ENCODE results near the gene PHC3. TPM values are rescaled to one million over a fixed set of nuclear protein-coding genes. Genes with fewer than 3 reads are reported as not detected.
A peak's percentile ranks its signal among the peaks of the same experiment; 100 is the strongest.
"Not testable (repeated sequence)": the region's sequence is repeated elsewhere in the genome, so short reads cannot be mapped to it uniquely, and the experiment has no call there.

Gene PHC3
- total RNA-seq, 1 donor from 2014 or later = 17.6 TPM

- DNase-seq (ENCODE audit: low spot score) (no peak), ATAC-seq (no peak)
Observed at GRCh38 chr3:170130532-170130931, 51.0 kb downstream of the PHC3 start.

- ATAC-seq (peak; percentile 33), DNase-seq (ENCODE audit: low spot score) (no peak)
Observed at GRCh38 chr3:170128977-170129431, 52.5 kb downstream of the PHC3 start.

GRCh38 chr3:170128259-170128976 lies 53.1 kb downstream of the PHC3 start:
- DNase-seq (ENCODE audit: low spot score) (no peak), ATAC-seq (peak; percentile 24)

GRCh38 chr3:170117134-170117533 lies 64.4 kb downstream of the PHC3 start:
- ATAC-seq = no peak
- DNase-seq (ENCODE audit: low spot score) = no peak

GRCh38 chr3:170114165-170114564 lies 67.4 kb downstream of the PHC3 start:
- ATAC-seq; DNase-seq (ENCODE audit: low spot score): not testable (repeated sequence)

GRCh38 chr3:170111147-170111771 lies 70.3 kb downstream of the PHC3 start:
- no peak for DNase-seq (ENCODE audit: low spot score)
- ATAC-seq = no peak

DNA sequence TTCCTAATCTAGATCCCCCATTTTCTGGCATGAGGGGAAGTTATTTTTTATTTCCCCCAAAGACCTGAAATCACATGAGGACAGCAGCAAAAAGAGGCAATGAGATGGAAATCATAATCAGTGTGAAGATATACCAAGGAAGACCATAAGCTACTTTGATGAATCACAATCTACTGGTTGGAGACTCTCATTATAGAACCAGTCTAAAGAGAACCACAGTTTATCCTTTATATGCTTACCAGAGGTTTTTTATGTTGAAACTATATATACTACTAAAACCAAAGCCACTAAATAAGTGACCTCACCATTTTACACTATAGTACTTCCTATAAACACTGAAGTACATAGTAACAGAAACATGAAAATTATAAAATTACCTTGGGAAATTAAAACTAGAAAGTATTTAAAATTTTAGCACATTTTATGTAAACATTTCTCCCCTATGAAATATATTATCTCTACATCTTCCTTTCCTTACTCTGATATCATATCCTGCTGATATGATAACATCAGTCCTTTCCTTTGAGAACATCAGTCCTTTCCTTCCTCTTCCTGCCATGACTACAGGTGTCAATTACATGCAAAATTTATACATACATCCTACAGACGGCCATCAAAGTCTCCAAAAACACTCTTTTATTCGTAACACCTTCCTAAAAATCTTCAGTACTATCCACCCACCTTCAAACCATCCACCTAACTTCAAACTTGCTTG lies 71.8 kb downstream of the PHC3 start:
- no peak for DNase-seq (ENCODE audit: low spot score)
- ATAC-seq = no peak

DNA sequence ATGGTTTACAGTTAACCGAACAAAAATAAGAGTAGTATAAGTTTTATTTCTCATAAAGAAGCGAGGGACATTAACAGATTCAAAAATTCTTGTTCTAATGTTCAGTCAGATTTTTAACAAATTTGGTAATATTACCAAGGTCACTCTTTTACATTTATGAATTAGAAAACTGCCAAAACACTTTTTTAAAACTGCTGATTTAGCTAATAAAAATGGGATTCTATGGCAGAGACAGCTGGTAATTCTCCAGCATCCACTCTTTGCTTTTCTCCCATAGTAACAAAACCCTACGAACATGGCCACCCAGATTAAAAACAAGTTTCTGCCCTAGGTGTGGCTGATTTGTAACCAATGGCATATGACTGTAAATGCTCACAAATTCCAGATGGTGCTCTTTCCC lies 72.6 kb downstream of the PHC3 start:
- ATAC-seq (no peak), DNase-seq (ENCODE audit: low spot score) (no peak)

- DNase-seq (ENCODE audit: low spot score) = no peak
- no peak for ATAC-seq
Observed at GRCh38 chr3:170107941-170108340, 73.6 kb downstream of the PHC3 start.

GRCh38 chr3:170102431-170102830 lies 79.1 kb downstream of the PHC3 start:
- DNase-seq (ENCODE audit: low spot score) = no peak
- ATAC-seq = no peak

DNA sequence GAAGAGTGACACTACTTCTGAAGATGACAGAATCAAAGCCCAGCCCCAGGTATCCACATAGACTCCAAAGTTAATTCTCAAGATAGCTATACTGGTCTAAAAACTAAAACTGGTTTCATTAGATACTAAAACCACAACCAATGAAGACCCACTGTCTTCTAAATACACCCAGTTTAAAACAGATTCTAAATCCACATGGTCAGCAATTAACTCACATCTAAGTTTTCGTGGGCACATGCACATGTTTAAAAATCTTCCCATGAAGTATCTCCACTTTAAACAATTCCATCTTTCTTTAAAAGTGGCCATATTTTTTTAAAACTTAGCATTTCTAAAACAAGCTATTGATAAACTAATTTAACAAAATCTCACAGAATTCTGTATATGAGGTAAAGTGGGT lies 80.6 kb downstream of the PHC3 start:
- DNase-seq (ENCODE audit: low spot score) = no peak
- no peak for ATAC-seq

GRCh38 chr3:170098753-170099152 lies 82.8 kb downstream of the PHC3 start:
- ATAC-seq = no peak
- DNase-seq (ENCODE audit: low spot score) = no peak

- ATAC-seq (no peak), DNase-seq (ENCODE audit: low spot score) (no peak)
Observed at GRCh38 chr3:170096342-170096741, 85.2 kb downstream of the PHC3 start.

- no peak for ATAC-seq
- DNase-seq (ENCODE audit: low spot score) = no peak
Observed at GRCh38 chr3:170095771-170096170, 85.8 kb downstream of the PHC3 start.

DNA sequence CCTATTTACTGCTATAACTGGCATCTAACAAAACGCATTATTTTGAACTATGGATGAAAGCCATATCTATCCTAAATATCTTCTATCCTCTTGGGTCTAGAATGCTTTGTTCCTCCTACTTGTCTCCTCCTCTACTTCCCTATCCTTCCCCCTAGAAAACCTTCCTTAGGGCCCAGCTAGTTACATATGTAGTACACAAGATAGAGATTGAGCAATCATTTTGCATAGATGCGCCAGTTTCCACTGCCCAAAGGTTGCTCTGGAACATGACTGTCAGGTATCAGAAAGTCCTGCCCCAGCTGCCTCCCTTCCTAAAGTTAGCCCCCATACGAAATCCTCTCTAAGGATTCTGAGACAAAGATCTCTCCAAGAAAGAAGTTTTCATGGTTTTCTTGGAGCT lies 88.6 kb downstream of the PHC3 start:
- no peak for DNase-seq (ENCODE audit: low spot score)
- ATAC-seq = peak; percentile 25

- ATAC-seq (peak; percentile 40), DNase-seq (ENCODE audit: low spot score) (no peak)
Observed at GRCh38 chr3:170090601-170090981, 90.9 kb downstream of the PHC3 start.

- peak; percentile 77 for ATAC-seq
- DNase-seq (ENCODE audit: low spot score) = no peak
Observed at GRCh38 chr3:170089862-170090600, 91.5 kb downstream of the PHC3 start.

- ATAC-seq = no peak
Observed at GRCh38 chr3:170085396-170085795, 96.1 kb downstream of the PHC3 start.

GRCh38 chr3:170083343-170083742 lies 98.2 kb downstream of the PHC3 start:
- ATAC-seq (no peak), DNase-seq (ENCODE audit: low spot score) (no peak)

More at GRCh38 chr3:170085396-170085795, 96.1 kb downstream of the PHC3 start:
- DNase-seq (ENCODE audit: low spot score) = no peak

GRCh38 chr3:170081079-170081741 lies 100.3 kb downstream of the PHC3 start:
- ATAC-seq = no peak

DNA sequence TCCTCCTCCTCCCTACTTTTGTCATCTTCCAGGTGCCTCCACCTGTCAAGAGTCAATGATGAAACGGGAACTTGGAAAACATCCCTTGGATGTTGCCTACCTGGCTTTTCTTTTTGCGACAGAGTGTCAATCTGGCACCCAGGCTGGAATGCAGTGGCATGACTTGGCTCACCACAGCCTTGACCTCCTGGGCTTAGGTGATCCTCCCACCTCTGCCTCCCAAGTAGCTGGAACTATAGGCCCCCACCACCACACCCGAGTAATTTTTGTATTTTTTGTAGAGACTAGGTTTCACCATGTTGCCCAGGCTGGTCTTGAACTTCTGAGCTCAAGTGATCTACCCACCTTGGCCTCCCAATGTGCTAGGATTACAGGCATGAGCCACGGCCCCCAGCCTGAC lies 100.9 kb downstream of the PHC3 start:
- ATAC-seq (no peak), DNase-seq (ENCODE audit: low spot score) (no peak)

More at GRCh38 chr3:170081079-170081741, 100.3 kb downstream of the PHC3 start:
- DNase-seq (ENCODE audit: low spot score) = no peak

All from left lobe of liver (tissue), 2 donors.